Neural cell (in vitro differentiated cells): ENCODE data around the gene OGFOD2.

Source experiments
- EZH2 ChIP-seq: fragments of 200-600, 300-800 bp; shearing (Covaris generic), sonication (generic); IDR thresholded peaks from 2 replicates; pipeline ENCODE4 v1.6.1; 2014; ENCODE audit warnings: antibody characterized with exemption, low read length, borderline replicate concordance, mild to moderate bottlenecking; ENCODE audit not compliant: insufficient read depth, poor library complexity, severe bottlenecking
- RAD21 ChIP-seq: fragments of 450-650 bp; conservative IDR thresholded peaks from 2 replicates; pipeline ENCODE4 v1.6.1; 2014; ENCODE audit warnings: antibody characterized with exemption, mild to moderate bottlenecking, moderate library complexity
- TF ChIP-seq, protein P1 (sequence below): IDR thresholded peaks from 2 replicates; pipeline ENCODE4 v1.6.1; 2012; ENCODE audit warnings: borderline replicate concordance
- TF ChIP-seq, protein P2 (sequence below): fragments of 450-650 bp; IDR thresholded peaks from 2 replicates; pipeline ENCODE4 v1.5.1; 2014; ENCODE audit warnings: antibody characterized with exemption, mild to moderate bottlenecking, moderate library complexity; ENCODE audit not compliant: poor library complexity, severe bottlenecking

DNA sequence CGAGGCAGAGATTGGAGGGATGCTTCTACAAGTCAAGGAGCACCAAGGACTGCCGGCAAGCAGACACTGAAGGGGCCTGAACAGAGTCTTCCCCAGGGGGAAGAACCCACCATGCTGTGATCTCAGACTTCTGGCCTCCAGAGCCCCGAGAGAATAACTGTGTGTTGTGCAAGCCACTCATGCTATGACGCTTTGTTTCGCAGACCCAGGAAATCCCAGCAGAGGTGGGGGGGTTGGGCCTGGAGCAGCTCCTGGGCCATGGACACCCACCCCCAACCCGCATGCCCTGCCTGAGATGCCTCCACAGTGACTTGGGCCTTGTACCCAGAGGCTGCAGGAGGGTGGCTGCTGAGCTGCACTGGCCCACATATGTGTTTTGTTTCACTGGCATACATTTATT, 36.7 kb downstream of the OGFOD2 start:
- TF ChIP-seq, protein P1, sequence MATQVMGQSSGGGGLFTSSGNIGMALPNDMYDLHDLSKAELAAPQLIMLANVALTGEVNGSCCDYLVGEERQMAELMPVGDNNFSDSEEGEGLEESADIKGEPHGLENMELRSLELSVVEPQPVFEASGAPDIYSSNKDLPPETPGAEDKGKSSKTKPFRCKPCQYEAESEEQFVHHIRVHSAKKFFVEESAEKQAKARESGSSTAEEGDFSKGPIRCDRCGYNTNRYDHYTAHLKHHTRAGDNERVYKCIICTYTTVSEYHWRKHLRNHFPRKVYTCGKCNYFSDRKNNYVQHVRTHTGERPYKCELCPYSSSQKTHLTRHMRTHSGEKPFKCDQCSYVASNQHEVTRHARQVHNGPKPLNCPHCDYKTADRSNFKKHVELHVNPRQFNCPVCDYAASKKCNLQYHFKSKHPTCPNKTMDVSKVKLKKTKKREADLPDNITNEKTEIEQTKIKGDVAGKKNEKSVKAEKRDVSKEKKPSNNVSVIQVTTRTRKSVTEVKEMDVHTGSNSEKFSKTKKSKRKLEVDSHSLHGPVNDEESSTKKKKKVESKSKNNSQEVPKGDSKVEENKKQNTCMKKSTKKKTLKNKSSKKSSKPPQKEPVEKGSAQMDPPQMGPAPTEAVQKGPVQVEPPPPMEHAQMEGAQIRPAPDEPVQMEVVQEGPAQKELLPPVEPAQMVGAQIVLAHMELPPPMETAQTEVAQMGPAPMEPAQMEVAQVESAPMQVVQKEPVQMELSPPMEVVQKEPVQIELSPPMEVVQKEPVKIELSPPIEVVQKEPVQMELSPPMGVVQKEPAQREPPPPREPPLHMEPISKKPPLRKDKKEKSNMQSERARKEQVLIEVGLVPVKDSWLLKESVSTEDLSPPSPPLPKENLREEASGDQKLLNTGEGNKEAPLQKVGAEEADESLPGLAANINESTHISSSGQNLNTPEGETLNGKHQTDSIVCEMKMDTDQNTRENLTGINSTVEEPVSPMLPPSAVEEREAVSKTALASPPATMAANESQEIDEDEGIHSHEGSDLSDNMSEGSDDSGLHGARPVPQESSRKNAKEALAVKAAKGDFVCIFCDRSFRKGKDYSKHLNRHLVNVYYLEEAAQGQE, result no peak
- TF ChIP-seq, protein P2, sequence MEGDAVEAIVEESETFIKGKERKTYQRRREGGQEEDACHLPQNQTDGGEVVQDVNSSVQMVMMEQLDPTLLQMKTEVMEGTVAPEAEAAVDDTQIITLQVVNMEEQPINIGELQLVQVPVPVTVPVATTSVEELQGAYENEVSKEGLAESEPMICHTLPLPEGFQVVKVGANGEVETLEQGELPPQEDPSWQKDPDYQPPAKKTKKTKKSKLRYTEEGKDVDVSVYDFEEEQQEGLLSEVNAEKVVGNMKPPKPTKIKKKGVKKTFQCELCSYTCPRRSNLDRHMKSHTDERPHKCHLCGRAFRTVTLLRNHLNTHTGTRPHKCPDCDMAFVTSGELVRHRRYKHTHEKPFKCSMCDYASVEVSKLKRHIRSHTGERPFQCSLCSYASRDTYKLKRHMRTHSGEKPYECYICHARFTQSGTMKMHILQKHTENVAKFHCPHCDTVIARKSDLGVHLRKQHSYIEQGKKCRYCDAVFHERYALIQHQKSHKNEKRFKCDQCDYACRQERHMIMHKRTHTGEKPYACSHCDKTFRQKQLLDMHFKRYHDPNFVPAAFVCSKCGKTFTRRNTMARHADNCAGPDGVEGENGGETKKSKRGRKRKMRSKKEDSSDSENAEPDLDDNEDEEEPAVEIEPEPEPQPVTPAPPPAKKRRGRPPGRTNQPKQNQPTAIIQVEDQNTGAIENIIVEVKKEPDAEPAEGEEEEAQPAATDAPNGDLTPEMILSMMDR, result no peak
- TF ChIP-seq EZH2 (no peak), RAD21 (no peak)
